ENCODE measurements around the gene NUP210.

The NUP210 gene

DNA sequence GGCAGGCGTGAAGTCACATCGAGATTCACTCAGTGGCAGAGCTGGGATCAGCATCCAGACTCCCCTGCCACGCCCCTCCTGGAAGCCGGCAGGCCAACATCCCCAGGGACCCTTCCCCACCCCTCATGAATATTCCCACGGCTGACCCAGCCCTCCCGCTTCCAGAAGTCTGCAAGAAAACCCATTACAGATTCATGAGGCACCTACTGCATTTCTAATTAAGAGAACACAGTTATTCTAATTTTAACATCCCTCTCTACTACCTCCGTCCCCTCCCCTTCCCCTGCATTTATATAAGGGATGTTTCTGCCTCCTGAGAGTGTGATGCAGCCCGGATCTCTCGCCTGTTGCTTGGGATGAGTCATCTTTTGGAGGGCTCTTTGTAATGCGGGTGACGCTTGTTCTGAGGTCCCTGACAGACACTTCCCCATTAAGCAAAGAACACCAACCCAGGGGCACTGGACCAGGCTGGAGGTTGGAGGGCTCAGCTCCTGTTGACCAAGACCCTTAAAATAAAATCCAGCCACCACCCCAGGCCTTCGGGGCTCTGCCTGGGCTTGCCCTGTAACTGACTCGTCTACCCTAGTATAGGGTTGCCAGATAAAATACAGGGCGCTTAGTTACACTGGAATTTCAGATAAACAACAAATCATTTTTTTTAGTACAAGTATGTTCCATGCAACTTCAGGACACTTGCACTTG is 118.7 kb downstream of the NUP210 start:
- DNase-seq (ENCODE audit: extremely low read depth, insufficient read length): no peak
- no peaks in the 10 kb centered on the region for H3K36me3 ChIP-seq (ENCODE audit: control insufficient read depth, insufficient read depth, low read length)
- H3K4me3 ChIP-seq (replicated peaks; ENCODE audit: low read depth, low read length): no peak overlapping the region
- no peaks in the 10 kb centered on the region; the same call in 1 of the 2 replicates for H3K27me3 ChIP-seq (replicated peaks; ENCODE audit: control insufficient read depth, insufficient read depth, low read length)
- no peak for TF ChIP-seq CTCF (IDR thresholded peaks at IDR 0.05; ENCODE audit: insufficient read depth, low read length, poor library complexity, severe bottlenecking)

- no peak for TF ChIP-seq CTCF (IDR thresholded peaks at IDR 0.05; ENCODE audit: insufficient read depth, low read length, poor library complexity, severe bottlenecking)
- Histone ChIP-seq H3K36me3 (ENCODE audit: control insufficient read depth, insufficient read depth, low read length) (no peaks in the 10 kb centered on the region), H3K27me3 (replicated peaks; ENCODE audit: control insufficient read depth, insufficient read depth, low read length) (no peaks in the 10 kb centered on the region; the same call in 1 of the 2 replicates), H3K4me3 (replicated peaks; ENCODE audit: low read depth, low read length) (no peak overlapping the region)
- no peak for DNase-seq (ENCODE audit: extremely low read depth, insufficient read length)
Observed at GRCh38 chr3:13300546-13301285, 119.4 kb downstream of the NUP210 start.

- no peaks in the 10 kb centered on the region; the same call in 1 of the 2 replicates for H3K27me3 ChIP-seq (replicated peaks; ENCODE audit: control insufficient read depth, insufficient read depth, low read length)
- no peak for DNase-seq (ENCODE audit: extremely low read depth, insufficient read length)
- TF ChIP-seq CTCF (IDR thresholded peaks at IDR 0.05; ENCODE audit: insufficient read depth, low read length, poor library complexity, severe bottlenecking): no peak
- no peaks in the 10 kb centered on the region for H3K36me3 ChIP-seq (ENCODE audit: control insufficient read depth, insufficient read depth, low read length)
- no peak overlapping the region for H3K4me3 ChIP-seq (replicated peaks; ENCODE audit: low read depth, low read length)
Observed at GRCh38 chr3:13299531-13300155, 120.5 kb downstream of the NUP210 start.

DNA sequence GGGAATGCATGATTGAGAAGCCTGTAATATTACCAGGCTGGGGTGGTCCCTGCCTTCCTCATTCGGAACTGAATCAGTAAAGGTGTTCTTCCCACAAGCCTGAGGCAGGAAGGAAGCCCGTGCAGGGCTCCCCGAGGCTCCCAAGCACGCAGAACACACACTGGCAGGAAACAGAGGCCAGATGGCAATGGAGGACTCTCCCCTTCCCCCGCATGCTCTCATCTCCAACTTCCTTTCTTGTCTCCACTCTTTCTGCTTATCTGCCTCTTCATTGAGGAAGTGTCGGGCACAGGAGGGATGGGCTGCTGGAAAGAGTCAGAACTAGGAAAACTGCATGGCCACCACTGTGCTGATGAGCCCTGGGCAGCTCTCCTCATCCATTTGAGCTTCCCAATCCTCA is 123.5 kb downstream of the NUP210 start:
- no peak for DNase-seq (ENCODE audit: extremely low read depth, insufficient read length)
- H3K27me3 ChIP-seq (replicated peaks; ENCODE audit: control insufficient read depth, insufficient read depth, low read length): no peaks in the 10 kb centered on the region; the same call in 1 of the 2 replicates
- H3K4me3 ChIP-seq (replicated peaks; ENCODE audit: low read depth, low read length): no peak overlapping the region
- TF ChIP-seq CTCF (IDR thresholded peaks at IDR 0.05; ENCODE audit: insufficient read depth, low read length, poor library complexity, severe bottlenecking): no peak
- H3K36me3 ChIP-seq (ENCODE audit: control insufficient read depth, insufficient read depth, low read length): no peaks in the 10 kb centered on the region

GRCh38 chr3:13294442-13295351 is 125.4 kb downstream of the NUP210 start:
- no peak for DNase-seq (ENCODE audit: extremely low read depth, insufficient read length)

More at GRCh38 chr3:13294442-13295351, 125.4 kb downstream of the NUP210 start:
- no peaks in the 10 kb centered on the region for H3K36me3 ChIP-seq (ENCODE audit: control insufficient read depth, insufficient read depth, low read length)
- H3K4me3 ChIP-seq (replicated peaks; ENCODE audit: low read depth, low read length): no peak overlapping the region
- no peak for TF ChIP-seq CTCF (IDR thresholded peaks at IDR 0.05; ENCODE audit: insufficient read depth, low read length, poor library complexity, severe bottlenecking)
- no peaks in the 10 kb centered on the region; the same call in 1 of the 2 replicates for H3K27me3 ChIP-seq (replicated peaks; ENCODE audit: control insufficient read depth, insufficient read depth, low read length)
